ENCODE measurements around the gene CYB5A. TPM values are rescaled to one million over a fixed set of nuclear protein-coding genes. Genes with fewer than 3 reads are reported as not detected.

CYB5A gene
- total and polyA plus RNA-seq, 12 donors: 40.4 to 121 (median 76.3) TPM

DNA sequence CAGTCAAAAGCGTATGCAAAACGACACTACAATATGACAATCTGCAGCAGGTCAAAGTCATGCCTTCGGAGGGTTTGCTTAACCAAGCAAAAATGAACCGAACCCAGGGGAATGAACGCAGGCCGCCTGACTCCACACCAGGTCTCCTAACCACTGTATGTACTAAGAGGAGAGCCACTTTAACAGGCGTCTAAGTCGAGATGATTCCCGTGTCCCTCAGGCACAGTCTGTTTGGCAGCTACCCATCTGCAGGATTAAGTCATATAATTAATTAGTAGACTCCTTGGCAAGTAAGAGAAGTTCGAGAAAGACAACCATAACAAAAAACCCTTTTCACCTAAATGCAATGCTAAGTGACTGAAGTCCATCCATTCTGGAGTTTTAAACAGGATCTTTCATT, 15.2 kb downstream of the CYB5A start:
- DNase-seq (no peak), ATAC-seq (peak in 3 of 8 donors; percentile 15 to 43 (median 38))
- Histone ChIP-seq H3K9me3 (no peaks in the 10 kb centered on the region), H3K4me1 (peaks cover 7 to 78% (median 51%) of the 10 kb centered on the region in 9 donors), H3K4me3 (no peak overlapping the region), H3K36me3 (peaks cover 0 to 9% (median 0%) of the 10 kb centered on the region in 9 donors), H3K27me3 (no peaks in the 10 kb centered on the region), H3K27ac (no peak overlapping the region)
- TF ChIP-seq, protein P1, sequence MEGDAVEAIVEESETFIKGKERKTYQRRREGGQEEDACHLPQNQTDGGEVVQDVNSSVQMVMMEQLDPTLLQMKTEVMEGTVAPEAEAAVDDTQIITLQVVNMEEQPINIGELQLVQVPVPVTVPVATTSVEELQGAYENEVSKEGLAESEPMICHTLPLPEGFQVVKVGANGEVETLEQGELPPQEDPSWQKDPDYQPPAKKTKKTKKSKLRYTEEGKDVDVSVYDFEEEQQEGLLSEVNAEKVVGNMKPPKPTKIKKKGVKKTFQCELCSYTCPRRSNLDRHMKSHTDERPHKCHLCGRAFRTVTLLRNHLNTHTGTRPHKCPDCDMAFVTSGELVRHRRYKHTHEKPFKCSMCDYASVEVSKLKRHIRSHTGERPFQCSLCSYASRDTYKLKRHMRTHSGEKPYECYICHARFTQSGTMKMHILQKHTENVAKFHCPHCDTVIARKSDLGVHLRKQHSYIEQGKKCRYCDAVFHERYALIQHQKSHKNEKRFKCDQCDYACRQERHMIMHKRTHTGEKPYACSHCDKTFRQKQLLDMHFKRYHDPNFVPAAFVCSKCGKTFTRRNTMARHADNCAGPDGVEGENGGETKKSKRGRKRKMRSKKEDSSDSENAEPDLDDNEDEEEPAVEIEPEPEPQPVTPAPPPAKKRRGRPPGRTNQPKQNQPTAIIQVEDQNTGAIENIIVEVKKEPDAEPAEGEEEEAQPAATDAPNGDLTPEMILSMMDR (IDR thresholded peaks at IDR 0.05): no peak
- WGBS, 2 donors: 55 to 62% methylated on average over 10 of the region's 10 CpGs
- intact Hi-C loops (cut with DNase I): no loop called here

- peaks cover 3 to 76% (median 42%) of the 10 kb centered on the region in 9 donors for H3K4me1 ChIP-seq
- intact Hi-C loops (cut with DNase I): no loop called here
- no peak overlapping the region for H3K27ac ChIP-seq
- WGBS, 2 donors: 88 to 95% methylated on average over 11 of the region's 11 CpGs
- no peaks in the 10 kb centered on the region for H3K27me3 ChIP-seq
- H3K36me3 ChIP-seq: peaks cover 0 to 9% (median 0%) of the 10 kb centered on the region in 9 donors
- H3K9me3 ChIP-seq: no peaks in the 10 kb centered on the region
- no peak overlapping the region for H3K4me3 ChIP-seq
- TF ChIP-seq, protein P1 (IDR thresholded peaks at IDR 0.05): no peak
- DNase-seq: no peak
- ATAC-seq: no peak
Observed at GRCh38 chr18:74275736-74276135, 16.0 kb downstream of the CYB5A start.

GRCh38 chr18:74274700-74275099, 17.1 kb downstream of the CYB5A start:
- intact Hi-C loops (cut with DNase I): no loop called here
- Histone ChIP-seq H3K4me1 (peaks cover 5 to 81% (median 47%) of the 10 kb centered on the region in 9 donors), H3K9me3 (no peaks in the 10 kb centered on the region), H3K27me3 (no peaks in the 10 kb centered on the region), H3K27ac (no peak overlapping the region), H3K4me3 (no peak overlapping the region), H3K36me3 (peaks cover 0 to 5% (median 0%) of the 10 kb centered on the region in 9 donors)
- WGBS, 2 donors: 56 to 60% methylated on average over 4 of the region's 4 CpGs
- no peak for ATAC-seq
- TF ChIP-seq, protein P1 (IDR thresholded peaks at IDR 0.05): no peak
- DNase-seq: no peak

- Histone ChIP-seq H3K4me3 (no peak overlapping the region), H3K36me3 (peaks cover 0 to 5% (median 0%) of the 10 kb centered on the region in 9 donors), H3K27ac (no peak overlapping the region), H3K27me3 (no peaks in the 10 kb centered on the region), H3K4me1 (peaks cover 6 to 85% (median 52%) of the 10 kb centered on the region in 9 donors), H3K9me3 (no peaks in the 10 kb centered on the region)
- DNase-seq (no peak), ATAC-seq (no peak)
- intact Hi-C loops (cut with DNase I): no loop called here
- 53 to 61% methylated on average over 3 of the region's 3 CpGs for WGBS, 2 donors
- TF ChIP-seq, protein P1 (IDR thresholded peaks at IDR 0.05): no peak
Observed at GRCh38 chr18:74273394-74273793, 18.4 kb downstream of the CYB5A start.

Data from heart right ventricle (tissue), 16 donors.